IMR-90 (cell line): Measurements from ENCODE around the gene NUP153. TPM values are rescaled to one million over a fixed set of nuclear protein-coding genes. Genes with fewer than 3 reads are reported as not detected.

ENCODE experiments used
- ATAC-seq: fragments of 200-7000 bp; cut with Tn5 transposase; 2 replicates; pipeline ENCODE4 v1.9.1; 2020; ENCODE audit warnings: low read depth, mild to moderate bottlenecking, moderate library complexity
- BruUV-seq: library from RNA; stranded (reverse); fragments of 400-500 nt; replicated peaks from 2 replicates; lab custom pipeline; 2021; lab: Mats Ljungman, UMichigan
- CTCF ChIA-PET: fragments of 300-600 bp; formaldehyde crosslinking; extraction: SDS; loops from one replicate; lab custom pipeline; 2021; ENCODE audit warnings: antibody characterized with exemption; lab: Yijun Ruan, JAX
- POLR2A ChIA-PET: fragments of 300-600 bp; sonication (Branson Sonifier 250); formaldehyde crosslinking; loops from one replicate; lab custom pipeline; 2022; ENCODE audit warnings: antibody characterized with exemption; ENCODE audit not compliant: unreplicated experiment; lab: Charles Lee
- DNase-seq: peaks from one replicate; pipeline ENCODE4 v3.0.0; 2013
- H2AFZ ChIP-seq: replicated peaks from 2 replicates; pipeline ENCODE3; 2013; ENCODE audit warnings: low read length, mild to moderate bottlenecking; ENCODE audit not compliant: poor library complexity
- H2AK5ac ChIP-seq: 2 replicates; pipeline ENCODE4 v1.6.1; 2013; ENCODE audit warnings: low read depth, low read length, inconsistent platforms
- H2AK9ac ChIP-seq: replicated peaks from 2 replicates; pipeline ENCODE3; 2013; ENCODE audit warnings: mild to moderate bottlenecking, low read depth, low read length, moderate library complexity; ENCODE audit not compliant: poor library complexity
- H2BK120ac ChIP-seq: 2 replicates; pipeline ENCODE4 v1.6.1; 2013; ENCODE audit warnings: low read depth, low read length, inconsistent platforms
- H2BK15ac ChIP-seq: 3 replicates; pipeline ENCODE4 v1.6.1; 2013; ENCODE audit warnings: low read depth, low read length, inconsistent platforms
- H2BK20ac ChIP-seq: 2 replicates; pipeline ENCODE4 v1.6.1; 2013; ENCODE audit warnings: low read depth, mild to moderate bottlenecking, inconsistent platforms, low read length, moderate library complexity
- H2BK5ac ChIP-seq: 2 replicates; pipeline ENCODE4 v1.6.1; 2013; ENCODE audit warnings: mild to moderate bottlenecking, low read depth, low read length, inconsistent platforms; ENCODE audit not compliant: poor library complexity, severe bottlenecking
- H3K14ac ChIP-seq: replicated peaks from 2 replicates; pipeline ENCODE4 v1.6.1; 2013; ENCODE audit warnings: low read depth, low read length, inconsistent platforms
- H3K18ac ChIP-seq: 2 replicates; pipeline ENCODE4 v1.6.1; 2013; ENCODE audit warnings: low read depth, low read length, control low read depth
- H3K23ac ChIP-seq: 2 replicates; pipeline ENCODE4 v1.6.1; 2013; ENCODE audit warnings: low read depth, low read length, inconsistent platforms
- H3K27ac ChIP-seq: 2 replicates; pipeline ENCODE4 v1.5.1; 2013; ENCODE audit warnings: mild to moderate bottlenecking, control low read depth, low read length; ENCODE audit not compliant: insufficient read depth
- H3K27me3 ChIP-seq: 2 replicates; pipeline ENCODE4 v1.6.1; 2013; ENCODE audit warnings: low read length; ENCODE audit not compliant: control insufficient read depth, insufficient read depth
- H3K36me3 ChIP-seq: 2 replicates; pipeline ENCODE4 v1.6.1; 2013; ENCODE audit warnings: low read length, mixed read lengths; ENCODE audit not compliant: control insufficient read depth, insufficient read depth
- H3K4ac ChIP-seq: 2 replicates; pipeline ENCODE4 v1.6.1; 2013; ENCODE audit warnings: low read depth, low read length, inconsistent platforms
- H3K4me1 ChIP-seq: 2 replicates; pipeline ENCODE4 v1.6.1; 2013; ENCODE audit warnings: low read length, mixed read lengths; ENCODE audit not compliant: control insufficient read depth, insufficient read depth
- H3K4me2 ChIP-seq: 2 replicates; pipeline ENCODE4 v1.6.1; 2013; ENCODE audit warnings: low read depth, mild to moderate bottlenecking, control low read depth, low read length, moderate library complexity
- H3K4me3 ChIP-seq: 2 replicates; pipeline ENCODE4 v1.5.1; 2013; ENCODE audit warnings: low read depth, mild to moderate bottlenecking, control low read depth, low read length, moderate library complexity; ENCODE audit not compliant: insufficient read depth
- H3K56ac ChIP-seq: 2 replicates; pipeline ENCODE4 v1.6.1; 2013; ENCODE audit warnings: low read length, inconsistent platforms; ENCODE audit not compliant: insufficient read depth; ENCODE audit errors: extremely low read depth
- H3K79me1 ChIP-seq, 2 experiments: 2 replicates each; pipeline ENCODE4 v1.6.1; 2013; ENCODE audit warnings: low read length in 2 of 2, inconsistent platforms in 1 of 2, low read depth in 1 of 2
- H3K9ac ChIP-seq: 2 replicates; pipeline ENCODE4 v1.6.1; 2013; ENCODE audit warnings: low read depth, low read length, control low read depth
- H3K9me1 ChIP-seq: 2 replicates; pipeline ENCODE4 v1.6.1; 2013; ENCODE audit warnings: low read length, inconsistent platforms; ENCODE audit not compliant: insufficient read depth
- H3K9me3 ChIP-seq: 2 replicates; pipeline ENCODE4 v1.6.1; 2013; ENCODE audit warnings: low read length; ENCODE audit not compliant: control insufficient read depth, insufficient read depth
- H4K20me1 ChIP-seq: 2 replicates; pipeline ENCODE4 v1.6.1; 2013; ENCODE audit warnings: low read length, inconsistent platforms; ENCODE audit not compliant: insufficient read depth
- H4K5ac ChIP-seq: 2 replicates; pipeline ENCODE4 v1.6.1; 2013; ENCODE audit warnings: mild to moderate bottlenecking, low read depth, low read length, control low read depth
- H4K8ac ChIP-seq, 2 experiments: 2 replicates each; pipeline ENCODE4 v1.6.1; 2013; ENCODE audit warnings: low read depth in 2 of 2, low read length in 2 of 2, control low read depth in 1 of 2, inconsistent platforms in 1 of 2
- H4K91ac ChIP-seq: 2 replicates; pipeline ENCODE4 v1.6.1; 2013; ENCODE audit warnings: low read depth, low read length, inconsistent platforms; ENCODE audit not compliant: insufficient read depth
- BHLHE40 ChIP-seq: fragments of 150-350 bp; IDR thresholded peaks from 2 replicates; pipeline ENCODE4 v1.6.1; 2016; ENCODE audit warnings: mild to moderate bottlenecking, low read depth, low read length
- CEBPB ChIP-seq: IDR thresholded peaks from 2 replicates; pipeline ENCODE4 v1.6.1; 2012; ENCODE audit warnings: low read depth, low read length, improper control_type of control experiment
- CHD1 ChIP-seq: IDR thresholded peaks from 2 replicates; pipeline ENCODE4 v1.6.1; 2012; ENCODE audit warnings: low read depth, low read length, improper control_type of control experiment
- CTCF ChIP-seq: conservative IDR thresholded peaks from 2 replicates; pipeline ENCODE4 v1.5.1; 2012; ENCODE audit warnings: mild to moderate bottlenecking, low read depth, low read length, improper control_type of control experiment
- FOS ChIP-seq: fragments of 150-350 bp; IDR thresholded peaks from 2 replicates; pipeline ENCODE4 v1.6.1; 2016; ENCODE audit warnings: low read depth, low read length
- MAFK ChIP-seq: IDR thresholded peaks from 2 replicates; pipeline ENCODE4 v1.6.1; 2012; ENCODE audit warnings: low read depth, low read length, improper control_type of control experiment
- MAZ ChIP-seq: IDR thresholded peaks from 2 replicates; pipeline ENCODE4 v1.6.1; 2012; ENCODE audit warnings: low read depth, mild to moderate bottlenecking, low read length, improper control_type of control experiment, moderate library complexity, borderline replicate concordance
- MXI1 ChIP-seq: IDR thresholded peaks from 2 replicates; pipeline ENCODE4 v1.6.1; 2012; ENCODE audit warnings: low read depth, mild to moderate bottlenecking, low read length, moderate library complexity, borderline replicate concordance
- POLR2A ChIP-seq: IDR thresholded peaks from 2 replicates; pipeline ENCODE4 v1.6.1; 2012; ENCODE audit warnings: mild to moderate bottlenecking, low read depth, low read length
- RAD21 ChIP-seq: IDR thresholded peaks from 2 replicates; pipeline ENCODE4 v1.6.1; 2012; ENCODE audit warnings: low read length, improper control_type of control experiment
- RCOR1 ChIP-seq: IDR thresholded peaks from 2 replicates; pipeline ENCODE4 v1.6.1; 2012; ENCODE audit warnings: mild to moderate bottlenecking, low read length, improper control_type of control experiment; ENCODE audit not compliant: insufficient replicate concordance
- RFX5 ChIP-seq: IDR thresholded peaks from 2 replicates; pipeline ENCODE4 v1.8.0; 2012; ENCODE audit warnings: low read depth, mild to moderate bottlenecking, low read length, moderate library complexity
- SMC3 ChIP-seq: fragments of 150-350 bp; IDR thresholded peaks from 2 replicates; pipeline ENCODE4 v1.6.1; 2016; ENCODE audit warnings: low read depth, mild to moderate bottlenecking, antibody characterized with exemption, low read length, moderate library complexity
- USF2 ChIP-seq: fragments of 150-350 bp; IDR thresholded peaks from 2 replicates; pipeline ENCODE4 v1.6.1; 2017; ENCODE audit warnings: mild to moderate bottlenecking, antibody characterized with exemption, low read length, low read depth
- WGBS, 2 experiments: methylation state at CpG; one replicate each; pipeline versions ENCODE4 v1.1.5 to v1.1.7; 2013; ENCODE audit warnings: missing lambda C conversion rate in 2 of 2; ENCODE audit not compliant: insufficient read length in 1 of 2; ENCODE audit errors: extremely low coverage in 2 of 2; 5-methylcytosine and 5-hydroxymethylcytosine counted together
- dilution Hi-C: fragments of 300-500 bp; cut with HindIII; formaldehyde crosslinking; loops from one replicate; pipeline ENCODE4 v1.14.3; 2018; ENCODE audit warnings: low sequenced_read_pairs; ENCODE audit not compliant: unreplicated experiment
- in situ Hi-C: fragments of 300-500 bp; cut with MboI; formaldehyde crosslinking; loops from 3 replicates; pipeline ENCODE4 v1.14.3; 2019; ENCODE audit warnings: low sequenced_read_pairs, inconsistent platforms, mixed read lengths
- intact Hi-C: fragments of 100-400 bp; cut with micrococcal nuclease; formaldehyde crosslinking; loops from 2 replicates; pipeline ENCODE4 v1.10.0; 2022
- polyA plus RNA-seq, 3 experiments: library from polyadenylated mRNA; depleted of rRNA; stranded (reverse); fragments of >200 nt; gene quantifications; 2 replicates each; pipeline ENCODE4 v1.2.3, GENCODE V29; 2012; ENCODE audit warnings: low replicate concordance in 1 of 3
- total RNA-seq: library from RNA; depleted of rRNA; stranded (reverse); fragments of >200 nt; gene quantifications from 2 replicates; pipeline ENCODE4 v1.2.3, GENCODE V29; 2012

The NUP153 gene
- total and polyA plus RNA-seq, 2 of the 4 experiments (the other 2 are of a cell fraction), result 17.2 to 39.4 TPM

GRCh38 chr6:17662585-17662984 is 44.1 kb downstream of the NUP153 start:
- H3K4ac ChIP-seq, result no peak overlapping the region
- CTCF ChIA-PET, result no interaction called here
- peaks cover 3 to 40% of the 10 kb centered on the region in 2 experiments; a peak in 3 of 4 replicates for H3K79me1 ChIP-seq
- BruUV-seq, result no TSS peak
- in situ Hi-C loops (no loop called here), dilution Hi-C loops (no loop called here), intact Hi-C loops (no loop called here)
- H3K27ac ChIP-seq, result no peak overlapping the region
- H2AK9ac ChIP-seq, result no peak overlapping the region
- H3K23ac ChIP-seq, result no peak overlapping the region
- no peak overlapping the region for H2BK5ac ChIP-seq
- POLR2A ChIA-PET, result no interaction called here
- peaks cover 4% of the 10 kb centered on the region; the same call in 1 of the 2 replicates for H4K20me1 ChIP-seq
- no peak overlapping the region for H3K4me3 ChIP-seq
- DNase-seq, result no peak
- H3K9ac ChIP-seq, result no peak overlapping the region
- H3K36me3 ChIP-seq, result peaks cover 34% of the 10 kb centered on the region
- no peak overlapping the region for H3K14ac ChIP-seq
- no peak overlapping the region for H4K5ac ChIP-seq
- no peaks in the 10 kb centered on the region for H3K9me3 ChIP-seq
- H3K4me1 ChIP-seq, result no peaks in the 10 kb centered on the region
- H4K91ac ChIP-seq, result no peak overlapping the region
- no peak for ATAC-seq
- no peak overlapping the region for H2BK15ac ChIP-seq
- no peak overlapping the region for H3K4me2 ChIP-seq
- H3K9me1 ChIP-seq, result peaks cover 3% of the 10 kb centered on the region
- H3K18ac ChIP-seq, result no peak overlapping the region
- H4K8ac ChIP-seq, result no peak overlapping the region
- H2BK120ac ChIP-seq, result no peak overlapping the region
- no peak overlapping the region for H2AFZ ChIP-seq
- H3K56ac ChIP-seq, result no peak overlapping the region
- no peaks in the 10 kb centered on the region for H3K27me3 ChIP-seq
- no peak overlapping the region for H2AK5ac ChIP-seq
- TF ChIP-seq RFX5, result no peak
- TF ChIP-seq RAD21, result no peak
- TF ChIP-seq CHD1, result no peak
- TF ChIP-seq FOS, result no peak
- no peak for TF ChIP-seq POLR2A
- no peak for TF ChIP-seq CEBPB
- TF ChIP-seq MXI1, result no peak
- TF ChIP-seq MAFK, result no peak
- no peak for TF ChIP-seq USF2
- TF ChIP-seq MAZ, result no peak
- no peak for TF ChIP-seq BHLHE40
- TF ChIP-seq RCOR1, result no peak
- TF ChIP-seq SMC3, result no peak
- TF ChIP-seq CTCF, result no peak
- WGBS, 2 experiments, result 100% methylated on average over 1 of the region's 2 CpGs; no CpG with 5 or more reads in 1 of the 2 experiments
- no peak overlapping the region for H2BK20ac ChIP-seq
